Spleen (tissue), 7 donors: ENCODE measurements around the gene FREY1.

Experiments used
- CTCF ChIP-seq, 11 experiments: fragments of 200-600 bp in 7 of 11; fragments of 450-650 bp in 4 of 11; sonication (generic) in 4 of 11; IDR thresholded peaks in 8 of 11; conservative IDR thresholded peaks in 3 of 11; 1 replicate in 7 of 11; 2 replicates in 4 of 11; pipeline versions ENCODE4 v1.4.0 to v1.8.0; 2016 to 2021; ENCODE audit warnings: antibody characterized with exemption in 11 of 11, inconsistent platforms in 4 of 11, mild to moderate bottlenecking in 1 of 11
- POLR2A ChIP-seq, 3 donors: fragments of 450-650 bp; IDR thresholded peaks; one replicate each; pipeline ENCODE4 v1.5.1; 2017; ENCODE audit warnings: antibody characterized with exemption in 3 of 3, mild to moderate bottlenecking in 1 of 3
- donor health status: DM: no; HTN: no; CAD: no; lungs with moderate emphysema.
- donor health status: DM: no; HTN: no; CAD: no.
- donor health status: DM: no; HTN: no; CAD: no.

GRCh38 chr11:45860348-45860747 lies 46.7 kb downstream of the FREY1 start:
- TF ChIP-seq POLR2A (IDR thresholded peaks at IDR 0.05), result no peak
- no peak for TF ChIP-seq CTCF (IDR thresholded peaks at IDR 0.05 in 8 of 11, conservative IDR thresholded peaks at IDR 0.05 in 3 of 11)
